HG03060 (cell line): ENCODE measurements around the gene PRXL2B.

ENCODE experiments used
- ATAC-seq: cut with Tn5 transposase; IDR thresholded peaks from one replicate; pipeline ENCODE4 v1.9.1; 2021; ENCODE audit warnings: low read depth, moderate number of reproducible peaks; ENCODE audit not compliant: unreplicated experiment

The PRXL2B gene

DNA sequence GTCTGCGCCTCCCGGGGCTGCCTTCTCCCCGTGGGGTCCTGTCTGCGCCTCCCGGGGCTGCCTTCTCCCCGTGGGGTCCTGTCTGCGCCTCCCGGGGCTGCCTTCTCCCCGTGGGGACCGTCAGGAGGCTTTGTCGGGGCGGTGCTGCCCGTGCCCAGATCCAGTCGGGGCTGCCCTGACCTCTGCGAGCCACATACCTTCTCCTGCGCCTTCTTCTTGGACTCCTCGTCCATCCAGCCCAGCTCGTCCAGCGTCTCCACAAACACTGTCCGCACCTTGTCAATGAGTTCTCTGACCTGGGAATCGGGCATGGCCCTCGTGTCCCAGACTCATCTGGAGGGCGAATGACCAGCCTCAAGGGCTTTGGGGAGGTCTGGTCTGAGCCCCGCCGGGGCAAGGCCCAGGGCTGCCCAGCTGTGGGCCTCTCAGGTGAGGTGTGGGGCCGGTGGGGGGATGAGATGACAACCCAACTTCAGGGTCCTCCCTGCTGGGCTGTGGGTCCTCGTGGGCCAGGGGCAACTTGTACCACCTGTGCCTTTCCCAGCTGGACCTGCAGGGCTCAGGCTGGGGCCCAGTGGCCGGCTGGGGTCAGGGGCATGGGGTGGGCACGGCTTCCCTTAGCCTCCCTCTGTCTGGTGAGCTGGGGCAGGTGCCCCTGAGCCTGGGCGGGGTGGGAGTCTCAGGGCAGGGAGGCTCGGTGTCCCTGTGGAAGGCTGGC lies 9.4 kb downstream of the PRXL2B start:
- ATAC-seq, result no peak

DNA sequence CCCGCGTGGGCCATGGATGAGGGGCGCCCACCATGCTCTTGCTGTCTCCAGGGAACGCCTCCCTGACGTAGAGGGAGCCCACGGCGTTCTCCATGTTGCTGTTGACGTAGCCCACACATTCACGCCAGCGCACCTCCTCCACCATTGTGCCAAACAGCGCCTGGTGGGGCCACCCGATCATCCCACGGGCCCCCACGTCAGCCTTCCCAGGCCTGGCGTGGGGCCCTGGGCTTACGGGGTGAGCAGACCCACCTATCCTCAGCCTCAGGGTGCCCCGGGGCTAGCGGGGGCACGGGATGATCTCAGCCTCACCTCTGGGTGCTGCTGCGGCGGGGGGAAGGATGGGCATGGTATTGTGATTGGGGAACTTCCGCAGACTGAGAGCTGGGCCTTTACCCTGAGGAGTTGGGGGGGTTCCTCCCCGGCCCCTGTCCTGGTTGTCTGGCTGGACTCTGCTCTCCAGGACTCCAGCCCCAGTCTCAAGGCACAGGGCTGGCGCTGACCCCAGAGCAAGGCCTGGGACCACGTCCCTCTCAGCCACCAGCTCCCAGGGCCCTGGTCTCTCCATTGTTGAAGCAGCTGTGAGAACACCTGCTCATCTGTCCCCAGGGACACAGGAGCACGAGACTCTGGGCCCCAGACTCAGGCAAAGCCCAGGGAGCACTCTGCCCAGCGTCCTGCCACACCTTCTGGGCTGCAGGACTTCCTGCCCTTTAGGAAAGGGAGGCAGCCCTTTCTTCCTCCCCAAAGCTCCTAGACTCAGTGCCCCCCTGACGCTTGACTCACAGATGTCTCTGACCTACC lies 10.2 kb downstream of the PRXL2B start:
- no peak for ATAC-seq

DNA sequence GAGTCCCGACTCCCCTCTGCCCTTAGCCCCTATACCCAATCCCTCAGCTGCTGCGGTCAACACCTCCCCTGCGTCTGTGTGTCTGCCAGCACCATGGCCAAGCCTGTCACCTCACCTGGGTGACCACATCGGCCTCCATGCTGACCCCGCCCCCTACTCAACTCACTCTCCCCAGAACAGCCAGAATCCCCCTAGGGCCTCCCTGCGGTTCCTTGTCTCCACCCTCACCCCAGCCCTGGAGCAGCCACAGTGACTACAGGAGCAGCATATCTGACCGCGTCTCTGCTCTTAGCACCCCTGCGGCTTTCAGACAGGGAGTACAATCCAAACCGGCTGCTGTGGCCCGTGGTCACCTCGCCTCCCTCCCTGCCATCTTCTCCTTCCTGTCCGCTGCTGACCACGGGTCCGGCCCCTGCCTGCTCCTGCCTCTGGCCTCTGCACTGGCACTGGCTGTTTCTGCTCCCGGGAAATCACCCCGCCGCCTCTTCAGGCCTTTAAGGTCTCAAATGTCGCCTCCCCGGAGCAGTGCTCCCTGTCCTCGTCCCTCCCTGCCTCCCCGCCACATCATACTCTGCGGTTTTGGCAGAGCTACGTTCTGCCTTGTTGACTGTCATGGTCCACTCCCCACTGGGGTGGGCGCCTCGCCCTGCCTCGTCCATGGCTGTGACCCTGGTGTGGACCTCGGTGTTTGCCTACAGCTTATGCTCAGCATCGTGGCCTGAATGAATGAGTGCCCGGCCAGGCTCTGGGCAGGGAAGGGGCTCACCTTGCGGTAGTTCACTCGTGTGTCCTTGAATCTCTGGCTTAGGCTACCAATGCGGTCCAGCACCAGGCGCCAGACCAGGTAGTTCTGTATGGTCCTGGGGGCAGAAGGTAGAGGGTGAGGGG lies 11.1 kb downstream of the PRXL2B start:
- ATAC-seq, result no peak

DNA sequence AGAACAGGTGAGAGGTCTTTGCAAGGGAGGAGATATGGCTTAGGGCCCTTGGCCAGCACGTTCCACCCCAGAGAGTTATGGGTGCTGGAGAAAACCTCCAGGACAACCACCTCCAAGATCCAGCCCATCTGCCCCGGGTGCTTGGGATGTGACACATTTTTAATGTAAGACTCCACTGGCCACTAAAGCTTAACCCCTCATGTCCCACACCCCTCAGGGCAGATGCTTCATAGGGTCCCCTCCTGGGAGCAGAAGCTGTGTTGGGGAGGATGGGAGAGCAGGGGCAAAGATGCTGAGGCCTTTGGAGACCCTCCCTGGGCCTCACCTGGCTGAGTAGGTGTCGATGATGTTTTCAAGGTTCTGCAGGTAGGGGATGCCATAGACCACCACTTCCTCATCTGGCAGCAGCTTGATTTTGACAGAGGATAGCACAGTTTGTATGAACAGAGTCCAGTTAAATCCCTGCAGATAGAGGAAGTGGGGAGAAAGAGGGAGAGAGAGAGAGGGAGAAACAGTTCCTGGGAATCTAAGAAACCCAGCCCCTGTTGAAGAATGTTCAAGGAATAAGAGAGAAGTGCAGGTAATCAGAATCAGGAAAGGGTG lies 11.9 kb downstream of the PRXL2B start:
- no peak for ATAC-seq

DNA sequence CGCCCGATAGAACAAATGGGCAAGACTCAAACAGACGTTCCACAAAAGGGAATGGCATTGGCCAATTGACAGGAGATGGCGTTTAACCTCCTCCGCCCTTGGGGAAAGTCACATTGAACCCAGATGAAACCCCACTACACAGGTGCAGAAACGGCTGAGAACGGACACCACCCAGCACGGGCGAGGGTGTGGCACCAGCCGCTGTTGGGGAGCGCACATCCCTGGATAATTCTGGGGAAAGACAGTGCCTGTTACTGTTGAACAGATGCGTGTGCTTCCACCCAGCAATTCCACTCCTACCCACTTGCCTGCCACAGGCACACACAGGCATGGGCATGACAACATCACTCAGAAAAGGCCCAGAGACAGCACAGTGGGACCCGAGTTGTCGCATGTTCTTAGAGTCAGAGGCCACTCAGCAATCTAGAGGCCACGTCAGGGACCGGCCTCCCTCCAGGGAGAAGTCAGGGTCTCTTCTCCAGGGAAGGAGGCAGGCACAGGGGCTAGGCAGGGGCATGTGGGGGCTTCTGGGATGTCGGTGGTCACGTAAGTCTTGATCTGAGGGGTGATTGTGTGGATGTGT lies 15.2 kb downstream of the PRXL2B start:
- no peak for ATAC-seq

DNA sequence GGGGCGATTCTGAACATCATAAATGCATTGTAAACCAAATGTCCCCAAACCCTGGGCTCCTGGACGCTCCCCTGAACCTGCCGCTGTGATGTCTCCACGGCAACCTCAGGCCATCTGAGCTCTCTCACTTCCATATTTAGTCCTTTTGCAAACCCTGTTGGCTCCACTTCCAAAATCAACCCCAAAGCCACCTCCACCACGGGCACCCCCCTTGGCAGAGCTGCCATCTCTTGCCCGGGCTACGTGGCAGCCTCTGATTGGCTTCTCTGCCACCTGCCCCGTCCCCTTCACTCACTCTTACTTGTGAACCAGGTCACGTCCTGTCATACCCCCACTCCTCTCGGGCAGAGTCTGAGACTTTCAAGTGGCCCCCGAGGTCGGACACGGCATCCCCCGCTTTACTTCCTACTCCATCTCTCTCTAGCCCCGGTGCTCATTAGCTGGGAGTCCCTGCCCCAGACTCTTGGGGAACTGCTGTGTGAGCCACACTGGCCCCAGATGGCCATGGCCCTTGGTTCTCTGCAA lies 15.8 kb downstream of the PRXL2B start:
- ATAC-seq, result no peak

DNA sequence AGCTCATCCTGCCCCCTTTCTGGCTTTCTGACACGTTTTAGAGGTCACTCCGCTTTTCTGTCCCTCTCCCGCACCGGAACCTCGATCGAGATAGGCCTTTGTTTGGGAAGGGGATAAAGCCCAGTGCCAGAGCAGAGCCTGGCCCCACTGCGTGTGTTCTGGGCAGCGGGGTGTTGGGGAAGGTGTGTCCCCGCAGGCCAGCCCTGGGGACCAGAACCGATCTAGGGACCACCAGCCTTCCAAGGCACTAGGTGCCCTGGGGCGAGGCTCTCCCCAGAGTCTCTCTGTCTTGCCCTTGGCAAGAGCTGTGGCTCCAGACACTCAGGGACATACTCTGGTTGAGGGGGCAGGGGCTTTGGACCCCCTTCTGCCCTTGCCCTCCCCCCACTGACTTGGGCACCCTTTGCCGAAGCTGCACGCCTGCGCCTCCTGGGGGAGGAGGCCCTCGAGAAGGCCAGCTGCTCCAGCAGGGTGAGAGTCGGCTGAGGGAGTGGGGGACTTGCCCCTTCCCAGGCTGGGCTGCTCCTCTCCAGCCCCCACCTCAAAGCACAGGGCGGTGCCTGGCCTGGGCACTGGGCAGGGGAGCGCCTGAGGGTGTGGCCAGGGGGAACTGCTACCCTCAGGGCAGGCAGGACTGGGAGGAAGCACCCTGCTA lies 16.4 kb downstream of the PRXL2B start:
- no peak for ATAC-seq

DNA sequence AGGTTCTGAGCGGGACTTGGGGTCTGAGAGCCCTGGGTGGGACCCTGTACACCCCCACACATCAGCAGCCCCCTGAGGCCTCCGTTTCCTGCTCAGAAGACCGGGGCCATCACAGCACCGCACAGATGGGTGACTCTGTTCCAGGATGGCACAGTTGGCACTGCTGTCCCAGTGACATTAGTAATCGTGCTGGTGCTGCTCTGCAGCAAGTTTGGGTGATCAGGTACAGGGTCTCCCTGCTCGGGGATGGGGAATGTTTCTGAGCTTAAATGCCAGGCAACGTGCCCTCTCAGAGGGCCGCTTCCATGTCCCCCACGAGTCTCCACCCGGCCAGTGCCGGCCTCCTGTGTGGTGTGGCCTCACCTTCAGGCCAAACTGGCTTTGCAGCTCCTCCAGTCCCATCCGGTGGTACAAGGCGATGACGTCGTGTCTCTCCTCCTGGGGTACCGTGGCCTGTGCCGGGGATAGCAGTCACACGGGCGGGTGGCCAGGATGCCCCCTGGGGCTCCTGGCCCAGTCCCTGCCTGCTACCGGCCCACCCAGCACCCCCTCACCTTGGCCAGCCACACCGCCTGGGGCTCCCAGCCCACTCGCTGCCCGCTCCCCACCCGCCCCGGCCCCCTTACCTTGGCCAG lies 17.1 kb downstream of the PRXL2B start:
- ATAC-seq, result no peak

DNA sequence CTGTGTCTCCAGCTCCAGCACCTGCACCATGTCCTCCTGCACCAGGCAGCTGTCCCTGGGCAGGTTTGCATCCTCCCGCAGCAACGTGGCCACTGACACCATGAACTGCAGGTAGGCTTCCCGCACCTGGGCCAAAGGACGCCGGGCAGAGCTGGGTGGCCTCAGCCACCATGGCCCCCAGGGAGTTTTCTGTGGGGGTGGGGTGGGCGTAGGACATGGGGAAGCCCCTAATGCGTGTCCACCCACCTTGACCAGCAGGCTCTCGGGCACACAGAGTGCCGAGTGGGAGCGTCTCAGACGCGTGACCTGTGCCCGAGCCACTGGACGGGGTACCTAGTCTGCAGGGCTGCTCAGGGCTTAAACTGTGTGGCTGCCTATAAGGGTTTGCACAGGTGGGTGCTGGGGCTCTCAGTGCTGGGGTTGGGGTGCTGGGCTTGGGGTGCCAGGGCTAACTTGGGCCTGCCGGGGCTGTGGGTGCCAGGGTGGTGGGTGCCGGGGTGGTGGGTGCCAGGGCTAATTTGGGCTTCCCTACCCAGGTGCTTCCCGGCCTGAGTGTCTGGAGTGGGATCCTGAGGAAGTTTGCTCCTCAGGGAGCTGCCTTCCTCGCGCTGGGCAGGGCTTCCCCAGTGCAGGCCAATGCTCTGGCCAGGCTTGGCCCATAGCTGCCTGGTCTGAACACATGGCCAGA lies 17.7 kb downstream of the PRXL2B start:
- ATAC-seq, result no peak

DNA sequence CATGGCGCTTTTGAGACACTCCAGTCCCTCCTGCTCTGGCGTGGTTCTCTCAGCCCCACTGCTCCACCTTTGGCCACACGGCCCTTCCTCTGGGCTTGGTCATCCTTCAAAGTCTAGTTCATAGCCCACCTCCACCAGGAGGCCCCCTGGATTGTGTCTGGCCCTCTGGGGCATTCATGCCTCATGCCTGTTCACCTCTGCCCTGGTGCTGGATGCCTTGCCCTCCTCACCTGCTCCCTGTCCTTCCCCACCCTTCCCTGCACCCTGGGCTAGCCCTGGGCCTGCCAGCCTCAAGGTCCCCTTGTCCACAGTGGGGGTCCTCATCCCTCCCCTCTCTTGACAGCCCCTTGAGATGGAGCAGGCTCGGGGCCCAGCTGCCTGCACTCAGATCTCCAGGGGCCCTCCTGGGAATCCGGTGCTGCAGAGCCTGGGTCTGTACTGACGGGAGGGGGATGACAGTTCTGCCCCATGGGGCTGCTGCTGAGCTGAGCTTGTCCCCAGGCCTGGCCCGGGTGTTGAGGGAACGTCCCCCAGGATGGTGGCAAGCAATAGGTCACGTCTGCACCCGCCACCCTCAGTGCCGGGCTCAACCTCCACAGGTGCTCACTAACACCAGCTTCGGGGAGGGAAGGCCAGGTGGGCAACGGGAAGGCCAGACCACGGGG lies 18.4 kb downstream of the PRXL2B start:
- ATAC-seq, result no peak

DNA sequence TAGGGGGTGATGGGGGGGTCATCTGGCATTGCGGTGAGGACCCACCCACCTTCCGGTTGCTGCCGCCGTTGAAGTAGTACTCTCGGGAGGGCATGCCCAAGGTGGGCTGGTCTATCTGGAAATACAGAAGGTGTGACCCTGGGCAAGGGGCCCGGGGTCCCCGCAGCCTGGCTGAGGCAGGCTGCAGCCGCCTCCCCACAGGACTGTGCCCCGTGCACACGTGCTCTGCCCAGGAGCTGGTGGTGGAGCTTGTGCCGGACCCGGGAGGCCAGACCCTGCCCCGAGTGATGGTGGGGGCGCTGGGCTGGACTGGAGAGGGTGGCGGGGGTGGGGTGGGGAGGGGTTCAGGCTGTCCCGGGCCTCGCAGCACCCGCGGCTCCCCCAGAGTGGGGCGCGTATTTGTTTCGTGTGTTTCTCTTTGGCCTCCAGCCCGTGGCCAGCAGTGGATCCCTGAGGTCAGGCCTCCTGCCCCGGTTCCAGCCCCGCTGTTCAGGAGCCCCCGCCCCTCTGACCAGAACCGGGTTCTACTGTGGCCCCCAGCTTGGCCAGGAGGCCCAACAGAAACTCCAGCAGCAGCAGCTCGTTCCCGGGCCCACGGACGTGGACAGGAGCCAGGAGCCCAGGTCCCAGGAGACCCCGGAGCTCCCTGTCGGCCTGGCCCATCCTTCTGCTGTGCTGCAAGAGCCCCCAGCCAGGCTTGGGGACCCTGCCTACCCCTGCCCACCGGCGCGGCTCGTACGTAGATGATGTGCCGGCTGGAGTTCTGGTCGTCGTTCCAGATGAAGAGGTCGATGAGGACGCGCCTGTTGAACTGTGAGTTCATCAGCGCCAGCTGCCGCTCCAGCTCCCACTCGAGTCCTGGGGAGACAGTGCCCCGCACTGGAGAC lies 19.2 kb downstream of the PRXL2B start:
- no peak for ATAC-seq

DNA sequence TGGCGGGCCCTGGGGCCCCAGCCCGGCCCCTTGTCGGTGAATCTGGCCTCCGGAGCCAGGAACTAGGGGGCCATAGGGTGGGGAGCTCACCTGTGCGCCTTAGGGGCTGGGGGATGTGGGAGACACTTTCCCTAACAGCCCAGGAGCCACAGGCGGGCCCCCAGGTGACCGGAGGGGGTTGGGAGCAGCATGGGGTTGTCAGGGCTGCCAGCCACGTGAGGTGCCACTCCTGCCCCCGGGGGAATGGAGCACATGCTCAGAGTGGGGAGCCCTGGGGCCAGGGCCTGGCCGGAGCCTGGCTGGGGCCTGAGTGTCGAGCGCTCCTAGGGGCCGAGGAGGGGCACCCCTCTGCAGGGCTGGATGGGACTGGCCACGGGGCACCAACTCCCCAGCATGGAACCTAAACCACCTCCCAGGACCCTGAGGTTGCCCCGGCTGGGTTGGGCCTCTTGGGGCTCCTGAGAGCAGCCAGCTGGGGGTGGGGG lies 19.9 kb downstream of the PRXL2B start:
- ATAC-seq, result no peak

DNA sequence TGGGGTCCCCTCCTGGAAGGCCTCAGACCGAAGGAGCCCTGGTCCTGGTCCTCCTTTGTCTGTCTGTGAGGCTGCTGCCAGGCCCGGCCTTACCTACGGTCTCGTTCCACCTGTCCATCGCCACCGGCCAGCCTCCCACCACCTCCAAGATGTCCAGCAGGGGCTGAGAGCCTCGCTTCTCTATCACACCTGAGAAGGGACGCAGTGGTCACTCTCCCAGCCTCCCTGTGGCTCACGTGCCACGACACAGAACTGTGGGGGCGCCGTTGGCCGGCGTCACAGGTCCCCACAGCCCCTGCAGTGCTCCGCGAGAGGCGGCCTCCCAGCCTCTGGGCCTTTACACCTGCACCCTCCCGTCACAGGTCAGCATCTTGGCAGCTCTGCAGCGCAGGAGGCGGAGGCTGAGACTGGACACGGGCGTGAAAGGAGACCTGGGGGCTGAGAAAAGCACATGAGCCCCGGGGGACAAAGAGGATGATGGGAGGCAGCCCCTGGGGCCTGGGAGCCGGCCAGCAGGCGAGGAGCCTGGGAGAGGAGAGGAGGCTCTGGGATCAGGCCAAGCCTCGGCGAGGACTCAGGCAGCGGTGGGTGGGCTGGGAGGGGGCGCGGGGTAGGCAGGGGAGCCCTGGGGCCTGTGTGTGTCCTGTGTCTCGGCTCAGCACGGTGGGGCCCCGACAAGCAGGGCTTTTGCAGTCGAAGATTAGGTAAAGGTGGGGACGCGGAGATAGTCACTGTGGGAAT lies 20.5 kb downstream of the PRXL2B start:
- no peak for ATAC-seq

DNA sequence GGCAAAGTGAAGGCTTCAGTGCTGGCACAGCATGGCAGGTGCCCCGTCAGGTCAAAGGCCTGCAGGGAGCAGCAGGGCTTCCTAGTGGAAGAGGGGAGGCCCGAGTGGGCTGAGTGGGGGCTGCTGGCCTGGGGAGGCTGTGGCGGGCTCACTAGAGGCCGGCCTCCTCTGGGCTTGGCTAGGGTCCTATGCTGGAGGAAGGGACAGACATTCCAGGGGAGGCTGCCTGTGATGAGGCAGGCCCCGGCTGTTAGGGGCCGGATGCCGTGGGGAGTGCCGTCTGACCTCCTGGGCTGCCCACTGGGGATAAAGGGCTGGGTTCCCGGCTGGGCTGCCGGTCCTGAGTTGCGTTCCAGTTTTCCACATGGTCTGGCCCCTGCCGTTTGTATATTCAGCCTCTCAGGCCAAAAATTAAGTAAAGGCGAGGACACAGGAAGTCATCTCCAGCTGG lies 21.1 kb downstream of the PRXL2B start:
- no peak for ATAC-seq

DNA sequence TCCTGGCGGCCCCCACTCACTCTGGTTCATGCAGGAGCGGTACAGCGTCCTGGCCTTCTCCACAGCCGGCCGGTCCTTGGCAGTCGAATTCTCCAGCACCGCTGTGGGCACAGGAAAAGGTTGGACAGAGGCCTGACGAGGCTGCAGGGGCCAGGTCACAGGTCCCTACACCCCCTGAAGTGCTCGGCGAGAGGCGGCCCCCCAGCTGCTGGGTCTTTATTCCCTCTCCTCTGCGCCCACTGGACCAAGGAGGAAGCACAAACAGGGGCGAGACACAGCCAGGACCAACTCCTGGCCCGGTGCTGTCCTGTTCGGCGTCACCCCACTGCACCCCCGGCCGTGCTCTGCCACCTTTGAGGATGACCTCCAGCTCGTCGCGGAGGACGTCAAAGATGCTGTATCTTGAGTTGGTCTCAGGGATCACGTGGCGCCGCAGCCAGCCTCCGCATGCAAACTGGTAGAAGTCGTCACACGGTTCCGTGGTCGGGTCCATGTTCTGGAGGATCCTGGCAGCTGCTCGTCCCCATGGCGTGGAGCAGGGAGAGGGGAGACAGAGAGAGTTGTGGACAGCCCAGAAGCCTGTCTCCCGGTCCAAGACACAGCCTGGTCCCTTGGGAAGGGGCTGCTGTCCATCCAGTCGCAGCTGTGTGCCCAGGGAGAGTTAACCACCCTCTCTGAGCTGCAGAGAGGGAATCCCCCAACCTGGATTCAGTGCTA lies 22.9 kb downstream of the PRXL2B start:
- no peak for ATAC-seq
